Smooth muscle cell (in vitro differentiated cells): Measurements from ENCODE around the gene APCDD1. TPM values are rescaled to one million over a fixed set of nuclear protein-coding genes. Genes with fewer than 3 reads are reported as not detected.

Experiments used
- DNase-seq: peaks from one replicate; lab custom pipeline; 2025; ENCODE audit not compliant: unreplicated experiment; lab: John Stamatoyannopoulos, UW
- H2AFZ ChIP-seq: fragments of 200-600 bp; sonication (generic); 2 replicates; pipeline ENCODE4 v1.6.0; 2016; ENCODE audit warnings: antibody characterized with exemption, low read depth, mild to moderate bottlenecking
- H3F3A ChIP-seq: fragments of 200-600 bp; sonication (generic); 2 replicates; pipeline ENCODE4 v1.6.0; 2017; ENCODE audit warnings: antibody characterized with exemption, low read depth
- H3K27ac ChIP-seq: fragments of 200-600 bp; sonication (generic); 2 replicates; pipeline ENCODE4 v1.5.1; 2016; ENCODE audit warnings: low read depth, mild to moderate bottlenecking
- H3K27me3 ChIP-seq: fragments of 200-600 bp; sonication (generic); 2 replicates; pipeline ENCODE4 v1.6.1; 2016; ENCODE audit warnings: low read depth, mild to moderate bottlenecking
- H3K36me3 ChIP-seq: fragments of 200-600 bp; sonication (generic); 2 replicates; pipeline ENCODE4 v1.5.1; 2016; ENCODE audit warnings: low read depth
- H3K4me1 ChIP-seq: fragments of 200-600 bp; sonication (generic); 2 replicates; pipeline ENCODE4 v1.5.1; 2016; ENCODE audit warnings: low read depth
- H3K4me2 ChIP-seq: fragments of 200-600 bp; sonication (generic); 2 replicates; pipeline ENCODE4 v1.6.0; 2016; ENCODE audit warnings: mild to moderate bottlenecking
- H3K4me3 ChIP-seq: fragments of 200-600 bp; sonication (generic); 2 replicates; pipeline ENCODE4 v1.5.1; 2016; ENCODE audit warnings: mild to moderate bottlenecking
- H3K79me2 ChIP-seq: fragments of 200-600 bp; sonication (generic); 2 replicates; pipeline ENCODE4 v1.6.0; 2016; ENCODE audit warnings: low read depth, mild to moderate bottlenecking
- H3K9ac ChIP-seq: fragments of 200-600 bp; sonication (generic); 2 replicates; pipeline ENCODE4 v1.6.0; 2016; ENCODE audit warnings: low read depth
- H3K9me3 ChIP-seq: fragments of 200-600 bp; sonication (generic); replicated peaks from 2 replicates; pipeline ENCODE4 v1.5.1; 2016; ENCODE audit warnings: low read depth
- H4K20me1 ChIP-seq: fragments of 200-600 bp; sonication (generic); 2 replicates; pipeline ENCODE4 v1.6.0; 2016; ENCODE audit warnings: low read depth
- WGBS: methylation state at CpG from one replicate; pipeline ENCODE4 v1.1.7; 2016; ENCODE audit warnings: low lambda C conversion rate; 5-methylcytosine and 5-hydroxymethylcytosine counted together
- polyA plus RNA-seq: library from polyadenylated mRNA; unstranded; fragments of >200 nt; fragmentation: Nextera tagmentation; extraction: Ambion mirVana; gene quantifications from 2 replicates; pipeline ENCODE4 v1.2.1, GENCODE V29; 2016
- total RNA-seq: library from RNA; depleted of rRNA; stranded (reverse); fragments of >200 nt; gene quantifications from 2 replicates; pipeline ENCODE4 v1.2.3, GENCODE V29; 2014
- TF ChIP-seq, protein P1 (sequence below): fragments of 200-600 bp; sonication (generic); IDR thresholded peaks from 2 replicates; pipeline ENCODE4 v1.5.1; 2017; ENCODE audit warnings: borderline replicate concordance, mild to moderate bottlenecking, antibody characterized with exemption; ENCODE audit not compliant: insufficient read depth, poor library complexity, severe bottlenecking

APCDD1 gene
- total and polyA plus RNA-seq, 2 experiments from 2014 or later, result 17.3 to 23.1 TPM

DNA sequence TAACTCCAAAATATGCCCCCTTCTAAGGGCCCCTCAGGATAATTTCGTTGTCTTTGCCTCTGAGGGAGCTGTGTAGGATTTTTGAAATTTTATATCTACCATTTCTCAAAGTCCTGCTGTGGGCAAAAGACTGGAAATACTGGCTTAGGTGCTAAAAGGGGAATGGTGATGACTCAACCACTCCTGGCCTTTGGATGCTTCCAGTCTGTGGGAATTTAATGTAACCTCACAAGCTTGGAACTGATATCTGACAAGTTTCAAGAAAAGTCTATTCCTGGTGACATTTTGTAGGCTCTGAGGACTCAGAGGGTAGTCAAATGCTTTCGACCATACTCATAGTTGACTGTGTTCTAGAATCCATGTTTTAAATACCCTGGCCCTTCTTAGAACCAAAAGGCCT is 3.4 kb upstream of the APCDD1 start:
- Histone ChIP-seq H3K27me3 (no peaks in the 10 kb centered on the region), H2AFZ (no peak overlapping the region), H3K4me1 (peaks cover 6% of the 10 kb centered on the region), H3F3A (peaks cover 30% of the 10 kb centered on the region), H3K27ac (no peak overlapping the region), H3K4me2 (no peak overlapping the region), H3K79me2 (peaks cover 1% of the 10 kb centered on the region), H3K9me3 (no peaks in the 10 kb centered on the region), H4K20me1 (no peaks in the 10 kb centered on the region), H3K9ac (no peak overlapping the region), H3K4me3 (no peak overlapping the region), H3K36me3 (no peaks in the 10 kb centered on the region)
- TF ChIP-seq, protein P1, sequence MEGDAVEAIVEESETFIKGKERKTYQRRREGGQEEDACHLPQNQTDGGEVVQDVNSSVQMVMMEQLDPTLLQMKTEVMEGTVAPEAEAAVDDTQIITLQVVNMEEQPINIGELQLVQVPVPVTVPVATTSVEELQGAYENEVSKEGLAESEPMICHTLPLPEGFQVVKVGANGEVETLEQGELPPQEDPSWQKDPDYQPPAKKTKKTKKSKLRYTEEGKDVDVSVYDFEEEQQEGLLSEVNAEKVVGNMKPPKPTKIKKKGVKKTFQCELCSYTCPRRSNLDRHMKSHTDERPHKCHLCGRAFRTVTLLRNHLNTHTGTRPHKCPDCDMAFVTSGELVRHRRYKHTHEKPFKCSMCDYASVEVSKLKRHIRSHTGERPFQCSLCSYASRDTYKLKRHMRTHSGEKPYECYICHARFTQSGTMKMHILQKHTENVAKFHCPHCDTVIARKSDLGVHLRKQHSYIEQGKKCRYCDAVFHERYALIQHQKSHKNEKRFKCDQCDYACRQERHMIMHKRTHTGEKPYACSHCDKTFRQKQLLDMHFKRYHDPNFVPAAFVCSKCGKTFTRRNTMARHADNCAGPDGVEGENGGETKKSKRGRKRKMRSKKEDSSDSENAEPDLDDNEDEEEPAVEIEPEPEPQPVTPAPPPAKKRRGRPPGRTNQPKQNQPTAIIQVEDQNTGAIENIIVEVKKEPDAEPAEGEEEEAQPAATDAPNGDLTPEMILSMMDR, result no peak
- WGBS, result 85% methylated on average over 2 of the region's 2 CpGs
- DNase-seq, result no peak

DNA sequence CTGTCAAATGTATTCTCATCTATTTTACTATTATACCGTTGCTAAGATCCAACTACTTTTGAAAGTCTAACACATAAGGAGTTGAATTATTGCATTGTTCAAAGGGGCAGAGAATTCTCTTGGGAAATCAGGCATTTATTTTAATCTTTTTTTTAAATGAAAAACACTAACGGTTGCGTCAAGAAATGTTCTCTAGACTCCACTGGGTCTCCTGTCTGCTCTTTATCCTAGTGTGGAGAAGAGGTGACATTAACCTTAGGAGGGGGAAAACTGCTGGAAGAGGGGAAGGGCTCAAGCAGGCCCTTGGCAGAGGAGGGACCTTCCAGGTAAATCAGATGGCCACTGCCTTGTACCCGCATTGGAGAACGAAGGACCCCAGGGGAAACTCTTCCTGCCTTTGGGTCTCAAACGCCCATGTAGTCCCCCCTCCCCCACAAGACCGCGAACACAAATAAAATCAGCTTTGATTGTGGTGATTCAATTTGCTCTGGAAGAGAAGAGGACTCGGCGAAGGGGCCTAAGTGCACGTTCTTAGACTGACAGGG is 1.1 kb upstream of the APCDD1 start:
- peak overlapping the region; percentile 46 for H3K4me3 ChIP-seq
- no peaks in the 10 kb centered on the region for H3K36me3 ChIP-seq
- peaks cover 30% of the 10 kb centered on the region for H3F3A ChIP-seq
- H3K9ac ChIP-seq, result no peak overlapping the region
- no peak overlapping the region for H3K27ac ChIP-seq
- peaks cover 2% of the 10 kb centered on the region for H4K20me1 ChIP-seq
- H2AFZ ChIP-seq, result no peak overlapping the region
- H3K79me2 ChIP-seq, result peaks cover 25% of the 10 kb centered on the region
- H3K9me3 ChIP-seq, result no peaks in the 10 kb centered on the region
- H3K27me3 ChIP-seq, result no peaks in the 10 kb centered on the region
- no peak for DNase-seq
- H3K4me2 ChIP-seq, result peak overlapping the region; percentile 80
- H3K4me1 ChIP-seq, result peaks cover 17% of the 10 kb centered on the region
- TF ChIP-seq, protein P1, result no peak
- WGBS, result 44% methylated on average over 11 of the region's 11 CpGs

DNA sequence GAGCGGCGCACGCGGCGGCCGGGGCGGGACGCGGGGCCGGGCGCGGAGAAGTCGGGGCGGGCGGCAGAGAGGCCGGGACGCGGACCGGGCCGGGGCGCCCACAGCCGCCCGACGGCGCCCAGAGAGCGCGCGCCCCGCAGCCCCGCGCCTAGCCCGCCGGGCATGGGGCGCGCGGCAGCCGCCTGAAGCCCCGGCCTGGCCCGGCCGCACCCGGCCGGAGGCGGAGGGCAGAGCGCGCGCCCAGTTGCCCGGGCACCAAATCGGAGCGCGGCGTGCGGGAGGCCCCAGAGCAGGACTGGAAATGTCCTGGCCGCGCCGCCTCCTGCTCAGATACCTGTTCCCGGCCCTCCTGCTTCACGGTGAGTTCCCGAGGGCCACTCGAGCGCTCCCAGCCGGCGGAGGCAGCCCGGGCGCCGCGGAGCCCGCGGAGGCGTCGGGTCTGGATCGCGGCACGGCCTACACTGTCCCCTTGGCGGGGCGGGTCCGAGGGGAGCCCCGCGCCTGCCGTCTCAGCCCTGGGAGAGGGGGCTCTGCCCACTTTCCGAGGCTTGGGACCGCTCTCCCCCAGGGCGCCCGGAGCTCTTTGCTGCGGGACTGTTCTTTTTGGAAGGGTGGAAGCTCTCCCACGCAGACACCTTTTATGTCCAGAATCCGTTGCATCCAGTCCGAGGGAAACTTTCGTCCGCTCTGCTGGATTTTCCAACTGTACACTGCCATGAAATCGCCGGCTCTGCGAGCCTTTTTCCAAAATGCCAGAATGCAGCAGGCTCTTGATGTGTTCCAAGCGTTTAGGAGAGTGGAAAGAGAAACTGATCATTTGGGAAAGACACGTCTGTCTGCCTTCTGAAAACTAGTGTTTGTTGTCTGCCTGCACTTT is 484 bp downstream of the APCDD1 start:
- no peaks in the 10 kb centered on the region for H3K27me3 ChIP-seq

More for the DNA sequence above, 484 bp downstream of the APCDD1 start:
- TF ChIP-seq, protein P1, result no peak
- WGBS, result 1% methylated on average over 59 of the region's 94 CpGs
- no peaks in the 10 kb centered on the region for H3K9me3 ChIP-seq
- H3F3A ChIP-seq, result peaks cover 30% of the 10 kb centered on the region
- peak overlapping the region; percentile 90 for H3K4me2 ChIP-seq
- peak overlapping the region; percentile 73 for H3K4me3 ChIP-seq
- H3K9ac ChIP-seq, result peak overlapping the region; percentile 45
- peaks cover 19% of the 10 kb centered on the region for H3K4me1 ChIP-seq
- H4K20me1 ChIP-seq, result peaks cover 3% of the 10 kb centered on the region
- DNase-seq, result no peak
- no peak overlapping the region for H3K27ac ChIP-seq
- peak overlapping the region; percentile 92 for H2AFZ ChIP-seq
- H3K36me3 ChIP-seq, result no peaks in the 10 kb centered on the region
- peaks cover 41% of the 10 kb centered on the region for H3K79me2 ChIP-seq
